OCI-LY1 (cell line): ENCODE measurements around the gene PBX1.

Source experiments
- EZH2 ChIP-seq: fragments of 200-600 bp; sonication (generic), shearing (Covaris generic); IDR thresholded peaks from 2 replicates; pipeline ENCODE4 v1.8.0; 2017; ENCODE audit warnings: borderline replicate concordance, mixed run types, mild to moderate bottlenecking, antibody characterized with exemption, low read length, moderate library complexity, mixed read lengths
- TF ChIP-seq, protein P1 (sequence below): fragments of 200-600 bp; sonication (generic), shearing (Covaris generic); IDR thresholded peaks from 2 replicates; pipeline ENCODE4 v1.5.1; 2017; ENCODE audit warnings: mild to moderate bottlenecking, antibody characterized with exemption, low read length, moderate library complexity, mixed read lengths

DNA sequence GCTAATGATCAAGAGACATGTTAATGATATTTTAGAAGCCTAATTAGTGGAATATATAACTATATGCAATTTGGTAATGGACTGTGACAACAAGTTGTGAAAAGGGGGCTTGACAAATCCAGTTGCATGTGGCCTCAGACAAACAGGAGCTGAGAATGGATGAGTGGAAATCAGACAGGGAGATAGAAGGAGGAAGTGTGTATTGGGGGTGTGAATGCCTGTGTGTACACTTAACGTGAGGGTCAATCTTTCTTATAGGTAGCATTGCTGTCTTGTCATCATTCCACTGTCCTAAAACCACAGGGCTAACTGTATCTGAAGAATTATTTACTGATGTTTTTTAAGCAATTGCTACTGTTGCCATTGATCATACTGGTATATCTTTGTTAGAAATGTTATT, 64.8 kb downstream of the PBX1 start:
- TF ChIP-seq, protein P1, sequence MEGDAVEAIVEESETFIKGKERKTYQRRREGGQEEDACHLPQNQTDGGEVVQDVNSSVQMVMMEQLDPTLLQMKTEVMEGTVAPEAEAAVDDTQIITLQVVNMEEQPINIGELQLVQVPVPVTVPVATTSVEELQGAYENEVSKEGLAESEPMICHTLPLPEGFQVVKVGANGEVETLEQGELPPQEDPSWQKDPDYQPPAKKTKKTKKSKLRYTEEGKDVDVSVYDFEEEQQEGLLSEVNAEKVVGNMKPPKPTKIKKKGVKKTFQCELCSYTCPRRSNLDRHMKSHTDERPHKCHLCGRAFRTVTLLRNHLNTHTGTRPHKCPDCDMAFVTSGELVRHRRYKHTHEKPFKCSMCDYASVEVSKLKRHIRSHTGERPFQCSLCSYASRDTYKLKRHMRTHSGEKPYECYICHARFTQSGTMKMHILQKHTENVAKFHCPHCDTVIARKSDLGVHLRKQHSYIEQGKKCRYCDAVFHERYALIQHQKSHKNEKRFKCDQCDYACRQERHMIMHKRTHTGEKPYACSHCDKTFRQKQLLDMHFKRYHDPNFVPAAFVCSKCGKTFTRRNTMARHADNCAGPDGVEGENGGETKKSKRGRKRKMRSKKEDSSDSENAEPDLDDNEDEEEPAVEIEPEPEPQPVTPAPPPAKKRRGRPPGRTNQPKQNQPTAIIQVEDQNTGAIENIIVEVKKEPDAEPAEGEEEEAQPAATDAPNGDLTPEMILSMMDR: no peak
- no peak for TF ChIP-seq EZH2
